Endothelial cell of umbilical vein (primary cell): ENCODE results near the gene C1RL. TPM values are rescaled to one million over a fixed set of nuclear protein-coding genes. Genes with fewer than 3 reads are reported as not detected.

Experiments
- BruUV-seq: library from RNA; stranded (reverse); fragments of 400-500 nt; replicated peaks from 2 replicates; lab custom pipeline; 2021; lab: Mats Ljungman, UMichigan
- CTCF ChIA-PET: fragments of 300-600, 350-600 bp; sonication (Branson Sonifier 250); formaldehyde crosslinking; loops from one replicate; lab custom pipeline; 2021; ENCODE audit warnings: antibody characterized with exemption, inconsistent platforms; lab: Charles Lee
- POLR2A ChIA-PET: fragments of 300-600, 350-600 bp; sonication (Branson Sonifier 250); formaldehyde crosslinking; loops from one replicate; lab custom pipeline; 2021; ENCODE audit warnings: antibody characterized with exemption, inconsistent platforms; lab: Charles Lee
- DNase-seq: peaks from one replicate; pipeline ENCODE4 v3.0.0-alpha.2; 2011; ENCODE audit warnings: low read depth, low spot score
- FAIRE-seq: peaks from 2 replicates; lab custom pipeline; 2011; peaks lifted over from hg19 to GRCh38; lab: Jason Lieb, UNC
- H2AFZ ChIP-seq: 2 replicates; pipeline ENCODE4 v1.6.0; 2012; ENCODE audit warnings: low read depth, low read length, control low read depth, inconsistent platforms
- H3K27ac ChIP-seq: 2 replicates; pipeline ENCODE4 v1.5.1; 2011; ENCODE audit warnings: low read depth, mild to moderate bottlenecking, control low read depth, low read length, moderate library complexity; ENCODE audit not compliant: insufficient read depth
- H3K27me3 ChIP-seq, 2 experiments: 2 replicates each; pipeline versions ENCODE4 v1.6.0 to v1.6.1; 2011; ENCODE audit warnings: low read length in 2 of 2, mixed read lengths in 1 of 2; ENCODE audit not compliant: control insufficient read depth in 2 of 2, insufficient read depth in 2 of 2
- H3K36me3 ChIP-seq, 2 experiments: 2 replicates in 1 of 2; 3 replicates in 1 of 2; pipeline ENCODE4 v1.5.1; 2011; ENCODE audit warnings: low read length in 2 of 2, mild to moderate bottlenecking in 1 of 2, moderate library complexity in 1 of 2; ENCODE audit not compliant: control insufficient read depth in 2 of 2, insufficient read depth in 2 of 2; ENCODE audit errors: extremely low read depth in 1 of 2
- H3K4me1 ChIP-seq: 3 replicates; pipeline ENCODE4 v1.5.1; 2011; ENCODE audit warnings: mild to moderate bottlenecking, low read length; ENCODE audit not compliant: control insufficient read depth, insufficient read depth; ENCODE audit errors: extremely low read depth
- H3K4me2 ChIP-seq: 2 replicates; pipeline ENCODE4 v1.6.1; 2011; ENCODE audit warnings: low read length, control low read depth, mixed read lengths; ENCODE audit not compliant: insufficient read depth
- H3K4me3 ChIP-seq, 3 experiments: fragments of 200-600 bp in 1 of 3; sonication (generic), shearing (Covaris generic) in 1 of 3; replicated peaks in 1 of 3; 2 replicates each; pipeline ENCODE4 v1.5.1; 2011 to 2016; ENCODE audit warnings: control low read depth in 3 of 3, low read length in 3 of 3, mild to moderate bottlenecking in 2 of 3, inconsistent platforms in 1 of 3, low read depth in 1 of 3, moderate library complexity in 1 of 3; ENCODE audit not compliant: insufficient read depth in 1 of 3
- H3K79me2 ChIP-seq: 2 replicates; pipeline ENCODE4 v1.6.0; 2012; ENCODE audit warnings: low read length, inconsistent platforms; ENCODE audit not compliant: control insufficient read depth, insufficient read depth
- H3K9ac ChIP-seq: replicated peaks from 2 replicates; pipeline ENCODE3; 2011; ENCODE audit warnings: low read length, control low read depth; ENCODE audit not compliant: insufficient read depth; ENCODE audit errors: extremely low read depth
- H3K9me1 ChIP-seq: replicated peaks from 3 replicates; pipeline ENCODE4 v1.6.0; 2011; ENCODE audit warnings: mild to moderate bottlenecking, low read length; ENCODE audit not compliant: control insufficient read depth, insufficient read depth; ENCODE audit errors: extremely low read depth
- H3K9me3 ChIP-seq: replicated peaks from 2 replicates; pipeline ENCODE4 v1.5.1; 2012; ENCODE audit warnings: low read length, inconsistent platforms; ENCODE audit not compliant: control insufficient read depth, insufficient read depth
- H4K20me1 ChIP-seq: replicated peaks from 2 replicates; pipeline ENCODE3; 2011; ENCODE audit warnings: mild to moderate bottlenecking, low read length; ENCODE audit not compliant: control insufficient read depth, insufficient read depth; ENCODE audit errors: extremely low read depth
- EZH2 ChIP-seq: IDR thresholded peaks from 2 replicates; pipeline ENCODE4 v1.6.1; 2012; ENCODE audit warnings: borderline replicate concordance, low read depth, mild to moderate bottlenecking, moderate library complexity, low read length, inconsistent platforms; ENCODE audit not compliant: severe bottlenecking
- FOS ChIP-seq: IDR thresholded peaks from 2 replicates; pipeline ENCODE4 v1.6.1; 2011; ENCODE audit warnings: mild to moderate bottlenecking, low read length, moderate library complexity, borderline replicate concordance; ENCODE audit not compliant: insufficient read depth
- GATA2 ChIP-seq: IDR thresholded peaks from 2 replicates; pipeline ENCODE4 v1.7.0; 2011; ENCODE audit warnings: low read depth, mild to moderate bottlenecking, moderate library complexity, mixed read lengths, low read length; ENCODE audit not compliant: insufficient read length, insufficient read depth
- JUN ChIP-seq: IDR thresholded peaks from 2 replicates; pipeline ENCODE4 v1.6.1; 2011; ENCODE audit warnings: borderline replicate concordance, low read depth; ENCODE audit not compliant: insufficient read length, insufficient read depth
- MAX ChIP-seq: IDR thresholded peaks from 2 replicates; pipeline ENCODE4 v1.6.1; 2011; ENCODE audit not compliant: insufficient read depth, insufficient read length
- MYC ChIP-seq: IDR thresholded peaks from one replicate; pipeline ENCODE4 v1.6.1; 2011; ENCODE audit warnings: mild to moderate bottlenecking, low read depth, low read length
- POLR2A ChIP-seq: IDR thresholded peaks from 2 replicates; pipeline ENCODE4 v1.6.1; 2012; ENCODE audit warnings: low read depth, mild to moderate bottlenecking, control low read depth, low read length
- POLR2AphosphoS5 ChIP-seq: IDR thresholded peaks from 2 replicates; pipeline ENCODE4 v1.6.1; 2012; ENCODE audit warnings: low read depth, mild to moderate bottlenecking, control low read depth, low read length, moderate library complexity; ENCODE audit not compliant: insufficient read depth
- dilution Hi-C: fragments of 300-500 bp; cut with MboI; formaldehyde crosslinking; loops from one replicate; pipeline ENCODE4 v1.15.0; 2019; ENCODE audit warnings: low sequenced_read_pairs; ENCODE audit not compliant: extremely low pct_ligation_motif_present
- intact Hi-C: fragments of 100-400 bp; cut with micrococcal nuclease; formaldehyde crosslinking; loops from one replicate; pipeline ENCODE4 v1.10.0; 2022
- polyA plus RNA-seq, 4 experiments: library from polyadenylated mRNA; depleted of rRNA in 3 of 4; stranded (reverse) in 3 of 4; unstranded in 1 of 4; fragments of >200 nt; gene quantifications; 2 replicates each; pipeline versions ENCODE4 v1.2.1 to v1.2.3, GENCODE V29; 2011 to 2012; ENCODE audit warnings: missing spikeins in 1 of 4
- small RNA-seq: library from RNA; depleted of rRNA; stranded (forward); fragments of <200 nt; gene quantifications from one replicate; pipeline ENCODE3, GENCODE V24; 2012; ENCODE audit warnings: low replicate concordance, low read depth; ENCODE audit not compliant: insufficient read depth, insufficient read length
- total RNA-seq: library from RNA; stranded (reverse); gene quantifications from 2 replicates; pipeline ENCODE4 v1.2.3, GENCODE V29; 2021
- TF ChIP-seq, protein P1 (sequence below), 2 donors: IDR thresholded peaks; 1 replicate in 1 of 2; 2 replicates in 1 of 2; pipeline ENCODE4 v1.5.1; 2011; ENCODE audit warnings: low read length in 2 of 2, mild to moderate bottlenecking in 2 of 2, moderate library complexity in 2 of 2, control low read depth in 1 of 2, inconsistent platforms in 1 of 2, low read depth in 1 of 2; ENCODE audit not compliant: insufficient read depth in 1 of 2; ENCODE audit errors: extremely low read depth in 1 of 2

Gene C1RL
- total and polyA plus RNA-seq, 2 donors (not counting 3 experiments of a cell fraction or from before 2014, with no cell fraction given) = 20.9 to 25.0 TPM

DNA sequence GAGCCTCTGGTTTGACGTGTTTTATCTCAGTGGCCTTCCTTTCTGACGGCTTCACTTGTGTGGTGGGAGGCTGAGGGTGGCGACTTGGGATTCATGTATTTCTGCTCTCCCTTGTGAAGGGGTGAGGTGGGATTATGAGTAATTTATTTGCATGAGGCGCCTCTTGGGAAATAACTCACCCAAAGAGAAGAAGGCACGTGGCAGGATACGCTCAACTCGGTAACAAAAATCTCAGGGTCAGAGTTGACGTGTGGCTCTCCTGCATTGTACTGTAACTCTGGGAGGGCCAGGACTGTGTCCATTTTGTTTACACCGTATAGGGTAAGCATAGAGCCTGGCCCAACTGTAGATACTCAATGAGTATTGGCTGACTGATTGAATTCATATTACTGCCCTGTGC is 63.1 kb downstream of the C1RL start:
- ChIA-PET CTCF (no interaction called here), POLR2A (no interaction called here)
- Histone ChIP-seq H2AFZ (no peak overlapping the region), H3K4me1 (peaks cover 6% of the 10 kb centered on the region), H4K20me1 (no peaks in the 10 kb centered on the region), H3K9me1 (no peaks in the 10 kb centered on the region), H3K79me2 (no peaks in the 10 kb centered on the region), H3K36me3 (no peaks in the 10 kb centered on the region), H3K9ac (no peak overlapping the region), H3K9me3 (no peaks in the 10 kb centered on the region), H3K27ac (no peak overlapping the region), H3K27me3 (peaks cover 2 to 3% of the 10 kb centered on the region in 2 experiments), H3K4me2 (no peak overlapping the region), H3K4me3 (no peak overlapping the region)
- FAIRE-seq = no peak
- no TSS peak for BruUV-seq
- no peak for DNase-seq
- intact Hi-C loops = no loop called here
- dilution Hi-C loops = no loop called here
- TF ChIP-seq POLR2AphosphoS5 (no peak), MYC (no peak), FOS (no peak), EZH2 (no peak), MAX (no peak), GATA2 (no peak), POLR2A (no peak), JUN (no peak)
- TF ChIP-seq, protein P1, sequence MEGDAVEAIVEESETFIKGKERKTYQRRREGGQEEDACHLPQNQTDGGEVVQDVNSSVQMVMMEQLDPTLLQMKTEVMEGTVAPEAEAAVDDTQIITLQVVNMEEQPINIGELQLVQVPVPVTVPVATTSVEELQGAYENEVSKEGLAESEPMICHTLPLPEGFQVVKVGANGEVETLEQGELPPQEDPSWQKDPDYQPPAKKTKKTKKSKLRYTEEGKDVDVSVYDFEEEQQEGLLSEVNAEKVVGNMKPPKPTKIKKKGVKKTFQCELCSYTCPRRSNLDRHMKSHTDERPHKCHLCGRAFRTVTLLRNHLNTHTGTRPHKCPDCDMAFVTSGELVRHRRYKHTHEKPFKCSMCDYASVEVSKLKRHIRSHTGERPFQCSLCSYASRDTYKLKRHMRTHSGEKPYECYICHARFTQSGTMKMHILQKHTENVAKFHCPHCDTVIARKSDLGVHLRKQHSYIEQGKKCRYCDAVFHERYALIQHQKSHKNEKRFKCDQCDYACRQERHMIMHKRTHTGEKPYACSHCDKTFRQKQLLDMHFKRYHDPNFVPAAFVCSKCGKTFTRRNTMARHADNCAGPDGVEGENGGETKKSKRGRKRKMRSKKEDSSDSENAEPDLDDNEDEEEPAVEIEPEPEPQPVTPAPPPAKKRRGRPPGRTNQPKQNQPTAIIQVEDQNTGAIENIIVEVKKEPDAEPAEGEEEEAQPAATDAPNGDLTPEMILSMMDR (IDR thresholded peaks at IDR 0.05; ENCODE audit: extremely low read depth in 1 of 2, insufficient read depth in 1 of 2, low read depth in 1 of 2, low read length in 2 of 2) = no peak

Small RNA genes lying within 50 kb of the gene (small RNA-seq; reads per million reads assigned to genes)
- gene RNU6-485P = not detected

Other genes starting within 250 kb of the C1RL start
- gene TPI1, start 241.7 kb downstream of the C1RL start, total RNA-seq = 643 and 676 TPM in 2 replicates
- 1,816 and 2,057 TPM in 2 replicates for gene TPI1, start 241.7 kb downstream of the C1RL start, polyA plus RNA-seq
- gene SPSB2, start 235.9 kb downstream of the C1RL start, total RNA-seq = 3.9 and 6.9 TPM in 2 replicates
- gene SPSB2, start 235.9 kb downstream of the C1RL start, polyA plus RNA-seq = 3.8 and 5.6 TPM in 2 replicates
- gene LRRC23, start 204.4 kb downstream of the C1RL start, total RNA-seq = 2.7 and 3.5 TPM in 2 replicates
- gene LRRC23, start 204.4 kb downstream of the C1RL start, polyA plus RNA-seq = 2.8 and 3.1 TPM in 2 replicates
- 13.8 and 18.6 TPM in 2 replicates for gene ENO2, start 194.6 kb downstream of the C1RL start, total RNA-seq
- 9.1 and 11.4 TPM in 2 replicates for gene ENO2, start 194.6 kb downstream of the C1RL start, polyA plus RNA-seq
- gene ATN1, start 181.3 kb downstream of the C1RL start, total RNA-seq = 117 and 122 TPM in 2 replicates
- gene ATN1, start 181.3 kb downstream of the C1RL start, polyA plus RNA-seq = 46.4 and 47.1 TPM in 2 replicates
- not detected in 2 replicates for gene RNU7-1, start 165.4 kb downstream of the C1RL start, total RNA-seq
- not detected in 2 replicates for gene RNU7-1, start 165.4 kb downstream of the C1RL start, polyA plus RNA-seq
- gene C12orf57, start 165.2 kb downstream of the C1RL start, total RNA-seq = 153 and 167 TPM in 2 replicates
- gene C12orf57, start 165.2 kb downstream of the C1RL start, polyA plus RNA-seq = 729 and 802 TPM in 2 replicates
- gene PTPN6, start 157.9 kb downstream of the C1RL start, total RNA-seq = 1.6 and 1.8 TPM in 2 replicates
- gene PTPN6, start 157.9 kb downstream of the C1RL start, polyA plus RNA-seq = 0.25 and 0.38 TPM in 2 replicates
- gene PHB2, start 138.6 kb downstream of the C1RL start, total RNA-seq = 231 and 244 TPM in 2 replicates
- gene PHB2, start 138.6 kb downstream of the C1RL start, polyA plus RNA-seq = 390 and 409 TPM in 2 replicates
- 54.7 and 56.6 TPM in 2 replicates for gene EMG1, start 138.3 kb downstream of the C1RL start, total RNA-seq
- 32.7 and 57.7 TPM in 2 replicates for gene EMG1, start 138.3 kb downstream of the C1RL start, polyA plus RNA-seq
- 29.3 and 29.5 TPM in 2 replicates for gene LPCAT3, start 90.7 kb downstream of the C1RL start, total RNA-seq
- 36.0 and 37.1 TPM in 2 replicates for gene LPCAT3, start 90.7 kb downstream of the C1RL start, polyA plus RNA-seq
- 0.38 and 0.83 TPM in 2 replicates for gene C1S, start 48.5 kb downstream of the C1RL start, total RNA-seq
- 0.16 and 0.32 TPM in 2 replicates for gene C1S, start 48.5 kb downstream of the C1RL start, polyA plus RNA-seq
- 3.1 and 3.6 TPM in 2 replicates for gene C1R, start 16.8 kb downstream of the C1RL start, total RNA-seq
- 5.1 and 5.8 TPM in 2 replicates for gene C1R, start 16.8 kb downstream of the C1RL start, polyA plus RNA-seq
- not detected in 2 replicates for gene RBP5, start 19.7 kb upstream of the C1RL start, total RNA-seq
- 0.11 and 0.12 TPM in 2 replicates for gene RBP5, start 19.7 kb upstream of the C1RL start, polyA plus RNA-seq
- gene CLSTN3, start 21.2 kb upstream of the C1RL start, total RNA-seq = 24.2 and 27.8 TPM in 2 replicates
- gene CLSTN3, start 21.2 kb upstream of the C1RL start, polyA plus RNA-seq = 38.9 and 45.9 TPM in 2 replicates
- gene PEX5, start 80.5 kb upstream of the C1RL start, total RNA-seq = 24.2 and 32.3 TPM in 2 replicates
- 11.4 and 12.9 TPM in 2 replicates for gene PEX5, start 80.5 kb upstream of the C1RL start, polyA plus RNA-seq
- not detected in 2 replicates for gene ACSM4, start 194.9 kb upstream of the C1RL start, total RNA-seq
- gene ACSM4, start 194.9 kb upstream of the C1RL start, polyA plus RNA-seq = not detected in 2 replicates